HG03025 (cell line): ENCODE results near the gene METTL15.
"Not testable (repeated sequence)": the region's sequence is repeated elsewhere in the genome, so short reads cannot be mapped to it uniquely, and the experiment has no call there.

Source experiments
- ATAC-seq: cut with Tn5 transposase; IDR thresholded peaks from one replicate; pipeline ENCODE4 v1.9.1; 2021; ENCODE audit warnings: mild to moderate bottlenecking, moderate library complexity; ENCODE audit not compliant: unreplicated experiment, low FRiP score

METTL15 gene

GRCh38 chr11:28366549-28367346 lies 258.6 kb downstream of the METTL15 start:
- no peak for ATAC-seq

- ATAC-seq, result not testable (repeated sequence)
Observed at GRCh38 chr11:28378095-28378494, 269.9 kb downstream of the METTL15 start.
